ENCODE results near the gene C13orf46.

C13orf46 gene

DNA sequence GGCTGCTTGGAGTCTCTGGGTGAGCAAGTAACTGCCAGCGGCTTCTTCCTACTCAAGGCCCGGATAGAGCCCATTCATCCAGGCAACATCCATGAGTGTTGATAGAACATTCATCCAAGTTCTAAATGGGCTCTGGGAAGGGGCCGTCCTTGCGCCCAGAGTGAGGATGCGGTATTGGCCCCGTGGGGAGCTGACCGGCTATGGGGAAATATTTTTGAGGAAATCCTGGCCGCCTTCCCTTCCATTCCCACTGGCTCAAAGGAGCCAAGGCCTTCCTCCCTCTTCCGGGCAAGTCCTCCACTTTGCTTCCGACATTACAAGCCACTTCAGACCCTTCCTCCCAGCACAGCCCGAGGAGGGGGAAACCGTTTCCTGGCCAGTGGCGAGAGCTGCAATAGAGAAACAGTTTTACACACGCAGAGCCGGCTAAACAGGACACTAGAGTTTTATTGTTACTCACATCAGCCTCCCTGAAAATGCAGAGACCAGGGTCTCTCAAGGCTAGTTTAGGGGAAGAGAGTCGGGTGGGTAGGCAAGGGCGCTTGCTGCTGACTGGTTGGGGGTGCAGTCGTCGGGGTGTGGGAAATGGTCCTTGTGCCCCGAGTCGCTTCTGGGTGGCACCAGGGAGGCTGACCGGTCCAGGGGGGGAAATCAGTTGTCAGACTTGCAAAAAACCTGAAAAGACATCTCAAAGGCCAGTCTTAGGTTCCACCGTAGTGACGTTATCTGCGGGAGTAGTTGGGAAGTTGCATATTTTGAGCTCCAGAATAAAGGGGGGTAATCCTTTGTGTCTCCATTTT is 37.5 kb downstream of the C13orf46 start:
- DNase-seq = peak; percentile 21

DNA sequence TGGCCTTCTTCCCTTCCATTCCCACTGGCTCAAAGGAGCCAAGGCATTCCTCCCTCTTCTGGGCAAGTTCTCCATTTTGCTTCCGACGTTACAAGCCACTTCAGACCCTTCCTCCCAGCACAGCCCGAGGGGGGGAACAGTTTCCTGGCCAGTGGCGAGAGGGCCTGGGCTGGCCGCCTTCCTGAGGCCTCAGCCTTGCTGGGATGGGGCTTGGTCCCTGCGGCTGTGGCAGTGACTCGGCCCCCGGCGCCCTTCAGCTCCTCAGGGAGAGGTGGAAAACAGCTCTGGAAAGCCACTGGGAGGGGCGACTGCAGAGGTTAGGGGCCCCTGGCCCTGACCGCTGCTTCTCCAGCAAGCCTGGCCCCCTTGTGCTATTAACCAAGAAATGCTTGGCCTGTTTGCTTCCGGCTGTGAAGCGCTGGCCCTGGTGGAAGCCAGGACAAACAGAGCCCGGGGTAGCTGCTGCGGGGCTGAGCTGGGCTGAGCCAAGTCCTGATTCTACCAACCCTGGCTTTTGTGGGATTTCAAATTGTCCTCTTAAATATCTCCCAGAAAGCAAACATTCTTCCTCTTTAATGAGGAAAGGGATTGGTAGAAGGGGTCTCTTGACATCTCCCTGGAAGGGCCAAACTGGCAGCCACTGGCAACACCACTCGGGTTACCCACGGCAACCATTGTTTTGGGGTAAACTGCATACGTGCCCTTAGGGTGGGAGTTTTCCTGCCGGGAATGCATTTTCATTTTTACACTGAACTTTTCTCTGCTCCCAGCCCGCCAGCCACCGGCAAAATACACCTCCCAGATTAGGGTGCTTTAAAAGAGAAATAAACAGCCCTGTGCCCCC is 38.7 kb downstream of the C13orf46 start:
- peak; percentile 70 for DNase-seq

DNA sequence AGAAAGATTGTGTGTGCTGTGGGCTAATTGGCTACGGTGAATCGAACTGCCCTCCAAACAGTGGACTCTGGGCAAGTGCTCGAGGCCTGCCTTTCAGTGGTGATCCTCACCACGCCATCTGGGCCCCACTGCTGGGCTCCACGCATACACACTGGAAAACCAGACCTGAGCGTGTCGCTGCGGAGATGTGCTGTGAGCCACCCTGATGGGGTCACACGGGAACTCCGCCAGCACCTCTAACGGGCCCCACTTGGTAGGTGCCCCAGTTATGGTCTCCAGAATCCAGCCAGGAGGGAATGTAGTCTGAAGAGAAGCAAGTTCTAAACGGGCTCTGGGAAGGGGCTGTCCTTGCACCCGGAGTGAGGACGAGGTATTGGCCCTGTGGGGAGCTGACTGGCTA is 39.3 kb downstream of the C13orf46 start:
- no peak for DNase-seq

DNA sequence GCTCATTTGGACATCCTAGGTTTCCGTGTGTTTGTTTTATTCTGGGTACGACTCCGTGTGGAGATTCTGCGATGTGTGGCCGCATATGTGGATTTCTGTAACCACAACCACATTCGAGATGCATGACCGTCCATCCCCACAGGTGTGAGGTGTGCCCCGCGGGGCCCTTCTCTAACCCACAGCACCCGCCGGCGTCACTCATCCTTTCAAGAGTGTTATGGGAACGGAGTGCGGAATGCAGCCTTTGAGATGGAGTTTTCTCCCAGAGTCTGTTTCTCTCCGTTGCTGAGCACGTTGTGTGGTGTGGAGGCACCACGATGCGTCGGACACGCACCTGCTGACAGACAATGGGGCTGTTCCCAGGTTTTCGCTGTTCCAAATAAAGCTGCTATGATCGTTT is 40.0 kb downstream of the C13orf46 start:
- DNase-seq = peak; percentile 5

DNA sequence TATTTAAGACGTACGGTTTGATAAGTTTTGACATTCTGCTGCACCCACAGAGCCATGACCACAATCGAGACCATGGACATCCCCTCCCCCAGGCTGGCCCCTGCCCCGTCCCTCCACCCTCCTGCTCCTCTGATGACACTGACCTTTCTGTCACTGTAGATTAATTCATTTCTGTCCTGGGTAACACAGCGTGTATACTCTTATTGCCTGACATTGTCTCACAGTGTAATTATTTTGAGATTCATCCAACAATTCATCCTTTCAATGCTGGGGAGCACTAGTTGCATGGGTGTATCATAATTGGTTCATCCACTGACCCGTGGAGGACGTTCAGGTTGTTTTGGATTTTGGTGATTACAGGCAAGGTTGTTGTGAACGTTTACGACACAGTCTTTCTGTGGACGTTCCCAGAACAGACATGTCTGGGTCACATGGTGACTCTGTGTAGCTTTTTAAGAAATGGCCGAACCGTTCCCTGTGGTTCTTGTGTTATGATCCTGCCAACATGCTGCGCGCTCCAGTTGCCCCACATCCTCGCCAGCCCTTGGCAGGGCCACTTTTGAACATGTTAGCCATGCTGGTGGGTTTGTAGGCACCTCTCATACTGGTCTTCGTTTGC is 41.9 kb downstream of the C13orf46 start:
- peak; percentile 3 for DNase-seq

DNA sequence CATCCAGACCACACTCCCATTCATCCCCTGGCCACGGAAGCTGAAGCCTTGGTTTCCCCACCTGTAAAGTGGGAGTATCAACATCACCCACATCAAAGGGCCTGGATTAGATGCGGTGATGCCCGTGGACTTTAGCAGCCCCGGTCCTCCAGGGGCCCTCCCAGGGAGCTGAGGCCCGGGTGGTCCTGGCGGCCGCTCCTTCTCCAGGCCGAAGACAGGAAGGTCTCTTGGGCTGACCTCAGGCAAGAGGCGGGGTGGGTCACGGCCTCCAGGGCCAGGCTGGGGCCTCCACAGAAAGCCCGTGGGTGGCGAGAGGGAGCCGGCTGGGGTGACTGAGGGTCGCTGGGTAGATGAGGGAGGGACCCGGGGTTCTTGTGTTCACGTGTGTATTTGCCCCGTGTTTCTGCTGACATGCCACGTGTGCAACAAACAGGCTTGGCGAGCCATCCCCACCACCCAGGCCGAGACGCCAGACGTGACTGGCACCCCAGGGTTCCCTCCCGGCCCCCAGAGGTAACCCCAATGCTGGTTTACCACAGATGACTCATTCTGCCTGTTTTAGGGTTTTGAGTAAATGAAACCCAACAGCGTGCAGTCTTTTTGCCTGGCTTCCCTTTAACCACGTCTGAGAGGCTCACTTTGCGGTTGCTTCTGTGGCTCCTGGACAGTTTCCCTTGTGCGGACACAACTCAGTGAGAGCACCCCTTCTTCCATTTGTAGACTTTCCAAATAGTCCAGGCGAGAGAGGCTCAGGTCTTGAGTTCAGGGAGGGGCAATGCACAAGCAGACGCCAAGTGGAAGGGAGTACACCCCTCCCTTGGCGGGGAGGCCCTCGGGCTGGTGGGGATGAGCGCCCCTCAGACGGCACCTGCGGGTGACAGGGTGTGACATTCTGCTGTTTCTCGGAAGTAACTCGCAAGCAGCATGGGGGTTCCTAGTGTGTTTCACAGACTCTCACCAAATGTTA is 42.9 kb downstream of the C13orf46 start:
- peak; percentile 15 for DNase-seq

DNA sequence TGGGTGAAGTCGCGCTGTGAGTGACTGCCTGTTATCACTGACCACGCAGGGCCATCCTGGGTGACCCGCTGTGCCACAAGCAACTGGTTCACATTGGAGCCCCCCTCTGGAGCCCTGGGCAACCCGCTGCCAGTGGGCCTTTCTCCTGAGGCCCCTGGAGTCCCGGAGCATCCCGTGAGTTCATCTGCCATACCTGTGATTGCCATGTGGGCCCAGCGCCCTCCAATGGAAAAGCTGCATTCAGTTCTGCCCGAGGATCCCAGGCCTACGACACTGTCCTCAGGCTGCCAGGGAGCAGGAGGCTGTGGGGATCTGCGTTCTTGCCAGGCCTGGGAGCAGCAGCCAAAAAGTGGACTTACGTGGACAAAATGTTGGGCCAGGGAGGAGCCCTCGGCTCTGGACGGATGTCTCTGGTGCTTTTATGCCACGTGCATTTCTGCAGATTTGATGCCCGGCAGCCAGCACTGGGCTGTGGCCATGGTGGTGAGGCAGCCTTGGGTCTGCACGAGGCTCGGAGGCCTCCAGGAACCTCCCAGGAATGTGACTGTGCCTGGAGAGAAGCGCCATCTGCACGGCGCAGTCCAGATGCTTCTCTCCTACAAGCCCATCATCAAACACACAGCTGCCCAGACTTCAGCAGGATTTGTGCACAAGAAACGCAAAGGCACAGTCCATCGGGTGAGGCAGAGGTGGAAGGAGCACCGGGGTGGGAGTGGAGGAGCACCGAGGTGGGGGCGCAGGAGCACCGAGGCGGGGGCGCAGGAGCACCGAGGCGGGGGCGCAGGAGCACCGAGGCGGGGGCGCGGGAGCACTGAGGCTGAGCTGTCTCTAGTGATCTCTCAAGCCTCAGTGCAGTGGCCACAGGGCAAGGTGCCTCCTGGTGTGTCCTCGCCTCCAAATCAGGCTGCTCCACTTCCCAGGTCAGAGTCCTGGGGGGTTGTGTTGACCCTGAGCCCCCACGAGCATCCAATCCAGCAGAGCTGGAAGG is 44.0 kb downstream of the C13orf46 start:
- peak; percentile 25 for DNase-seq

DNA sequence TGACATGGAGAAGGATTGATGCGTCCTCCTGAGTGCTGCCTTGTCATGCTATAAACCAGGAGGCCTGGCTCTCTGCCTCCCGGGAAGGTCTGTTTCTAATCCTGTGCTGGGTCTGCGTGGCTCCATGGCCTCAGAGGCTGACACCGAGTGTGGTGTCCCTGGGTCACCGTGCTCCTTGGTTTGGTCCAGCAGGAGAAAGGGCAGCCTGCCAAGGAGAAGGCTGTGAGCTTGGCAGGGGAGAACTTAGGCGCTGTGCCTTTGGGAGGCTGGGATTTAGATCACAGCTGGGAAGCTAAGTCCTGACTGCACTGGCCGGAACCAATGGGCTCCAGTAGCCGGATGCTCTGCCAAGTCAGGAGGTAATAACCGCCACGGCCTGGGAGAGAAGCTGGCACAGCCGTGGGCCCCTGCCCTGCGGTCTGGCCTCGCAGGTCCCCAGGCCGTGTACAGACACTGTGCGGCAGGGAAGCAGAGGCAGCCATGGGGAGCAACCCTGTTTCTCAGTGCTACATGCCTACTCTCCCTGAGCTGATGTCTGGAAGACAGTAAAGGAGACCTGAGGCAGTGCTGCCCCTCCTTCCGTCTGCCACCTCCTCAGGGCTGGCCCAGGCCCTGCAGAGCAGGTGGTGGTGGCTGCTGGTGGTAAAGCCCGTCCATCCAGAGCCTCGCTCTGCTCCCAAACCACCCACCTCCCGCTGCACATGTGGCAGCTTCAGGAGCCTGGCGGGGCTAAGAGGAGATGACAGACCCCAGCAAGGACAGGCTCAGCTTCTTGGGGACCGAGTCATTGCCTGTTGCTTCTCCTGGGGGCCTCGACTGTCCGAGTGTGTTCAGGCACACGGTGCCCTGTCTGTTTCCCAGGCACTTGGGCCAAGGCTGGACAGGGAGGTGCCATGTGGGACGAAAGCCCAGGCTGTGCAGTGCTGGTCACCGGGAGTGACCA is 44.9 kb downstream of the C13orf46 start:
- peak; percentile 84 for DNase-seq

DNA sequence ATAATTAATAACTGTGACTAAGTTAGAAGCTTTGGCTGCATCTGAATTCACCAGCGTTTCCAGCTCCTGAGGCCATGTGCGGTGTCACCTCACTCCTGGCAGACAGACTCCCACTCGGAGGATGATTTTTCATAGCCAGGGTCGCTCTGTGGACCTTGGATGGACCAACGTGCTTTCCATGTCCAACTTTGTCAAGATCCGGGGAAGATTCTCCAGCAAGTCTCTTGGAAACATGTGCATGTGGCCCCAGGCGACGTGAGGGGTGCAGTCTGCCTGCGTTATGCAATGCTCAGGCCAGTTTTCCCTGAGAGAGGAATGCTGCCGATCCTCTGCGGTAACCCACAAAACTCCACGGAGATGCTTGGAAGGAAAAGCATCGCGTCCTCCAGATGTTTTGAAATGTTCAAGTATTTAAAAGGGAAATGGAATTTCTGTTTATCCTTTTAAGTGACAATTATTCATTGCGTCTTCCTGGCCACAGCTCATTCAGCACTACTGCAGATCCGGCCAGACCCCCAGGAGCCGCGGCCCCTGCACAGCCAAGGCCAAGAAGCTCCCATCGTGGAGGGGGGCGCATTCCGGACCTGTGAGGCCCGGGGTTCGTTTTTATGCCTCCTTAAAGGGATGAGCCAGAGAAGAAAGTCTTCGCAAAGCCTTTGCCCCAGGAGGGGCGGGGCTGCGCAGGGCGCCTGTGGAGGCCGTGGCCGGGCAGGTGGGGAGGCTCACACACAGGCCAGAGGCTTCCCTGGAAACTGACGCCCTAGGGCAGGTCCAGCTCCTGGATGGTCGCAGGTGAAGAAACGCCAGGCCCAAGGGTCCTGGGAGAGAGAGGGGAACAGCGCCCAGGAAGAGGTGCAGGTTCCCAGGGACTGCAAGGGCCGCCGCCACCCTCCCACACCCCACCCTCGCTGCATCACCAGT is 46.0 kb downstream of the C13orf46 start:
- peak; percentile 82 for DNase-seq

DNA sequence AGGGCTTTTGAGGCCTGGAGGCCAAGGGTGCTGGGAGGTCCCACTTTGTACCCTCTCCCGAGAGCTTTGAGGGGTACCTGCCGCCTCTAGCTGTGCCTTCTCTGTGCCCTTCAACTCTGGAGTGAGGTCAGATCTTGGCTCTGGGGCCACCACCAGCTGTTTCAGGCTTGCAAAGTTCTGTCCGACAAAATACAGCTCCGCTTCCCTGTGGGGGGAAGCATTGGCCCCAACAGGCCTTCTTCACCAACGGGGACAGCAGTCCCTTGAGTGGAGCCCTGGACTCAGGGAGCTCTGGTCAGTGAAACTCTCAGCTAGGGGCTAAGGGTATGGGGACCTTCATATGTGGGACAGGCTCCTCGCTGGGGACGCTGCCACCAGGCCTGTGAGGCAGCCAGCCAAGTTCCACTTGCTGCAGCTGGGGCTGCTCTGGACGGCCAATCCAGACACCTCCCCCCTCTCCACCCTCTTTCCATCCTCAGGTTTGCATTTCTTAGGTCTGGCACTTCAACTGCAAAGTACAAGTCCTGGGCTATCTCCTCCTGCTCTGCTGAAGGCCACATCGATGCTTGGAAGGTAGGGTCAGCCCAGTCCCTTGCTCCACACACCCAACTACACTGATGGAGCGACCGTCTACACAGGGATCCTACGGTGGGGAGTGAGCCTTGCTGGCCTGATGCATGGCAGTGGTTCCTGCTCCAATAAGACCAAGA is 46.8 kb downstream of the C13orf46 start:
- peak; percentile 55 for DNase-seq

DNA sequence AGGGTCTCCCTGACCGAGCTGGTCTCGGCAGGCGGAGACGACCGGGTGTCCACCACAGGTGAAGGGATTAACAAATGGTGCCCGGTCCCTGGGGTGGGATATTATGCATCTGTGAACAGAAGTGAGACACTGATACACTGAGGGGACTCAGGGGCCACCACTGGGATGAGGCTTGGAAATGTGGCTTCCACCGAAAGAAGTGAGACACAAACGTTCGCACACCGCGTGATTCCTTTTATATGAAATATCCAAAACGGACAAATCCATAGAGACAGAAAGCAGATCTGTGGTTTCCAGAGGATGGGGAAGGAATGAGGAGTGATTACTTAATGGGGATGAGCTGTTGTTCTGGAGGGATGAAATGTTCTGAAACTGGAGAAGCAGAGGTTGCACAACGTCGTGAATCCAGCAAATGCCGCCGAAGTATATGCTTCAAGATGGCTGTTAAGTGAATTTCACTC is 47.5 kb downstream of the C13orf46 start:
- peak; percentile 10 for DNase-seq

DNA sequence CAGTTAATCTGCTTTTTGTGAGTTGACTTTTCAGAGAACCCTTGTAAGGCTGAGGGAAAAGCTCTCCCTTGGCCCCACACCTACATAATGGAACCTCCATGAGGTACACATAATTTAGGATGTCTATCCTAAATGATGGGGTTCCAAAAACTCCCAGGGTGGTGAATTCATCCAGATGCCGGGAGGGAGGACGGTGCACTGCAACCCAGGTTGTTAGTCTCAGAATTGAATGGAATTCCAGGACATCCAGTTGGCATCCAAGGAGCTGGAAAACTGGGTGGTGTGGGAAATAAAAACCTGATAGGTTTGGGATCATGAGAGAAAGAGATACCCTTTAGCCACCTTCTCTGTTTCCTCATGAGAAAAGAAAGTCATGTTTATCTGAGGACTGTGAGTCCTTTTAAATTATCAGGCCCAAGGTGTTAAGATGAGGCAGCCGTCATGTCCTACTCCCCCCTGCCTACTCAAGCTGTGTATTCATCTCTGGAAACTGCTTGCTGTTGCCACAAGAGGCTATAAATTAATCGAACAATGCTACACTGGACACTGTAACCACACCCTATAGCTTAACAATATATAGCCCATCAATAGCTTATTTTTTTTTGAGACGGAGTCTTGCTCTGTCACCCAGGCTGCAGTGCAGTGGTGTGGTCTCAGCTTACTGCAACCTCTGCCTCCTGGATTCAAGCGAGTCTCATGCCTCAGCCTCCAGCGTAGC is 49.5 kb downstream of the C13orf46 start:
- no peak for DNase-seq

DNA sequence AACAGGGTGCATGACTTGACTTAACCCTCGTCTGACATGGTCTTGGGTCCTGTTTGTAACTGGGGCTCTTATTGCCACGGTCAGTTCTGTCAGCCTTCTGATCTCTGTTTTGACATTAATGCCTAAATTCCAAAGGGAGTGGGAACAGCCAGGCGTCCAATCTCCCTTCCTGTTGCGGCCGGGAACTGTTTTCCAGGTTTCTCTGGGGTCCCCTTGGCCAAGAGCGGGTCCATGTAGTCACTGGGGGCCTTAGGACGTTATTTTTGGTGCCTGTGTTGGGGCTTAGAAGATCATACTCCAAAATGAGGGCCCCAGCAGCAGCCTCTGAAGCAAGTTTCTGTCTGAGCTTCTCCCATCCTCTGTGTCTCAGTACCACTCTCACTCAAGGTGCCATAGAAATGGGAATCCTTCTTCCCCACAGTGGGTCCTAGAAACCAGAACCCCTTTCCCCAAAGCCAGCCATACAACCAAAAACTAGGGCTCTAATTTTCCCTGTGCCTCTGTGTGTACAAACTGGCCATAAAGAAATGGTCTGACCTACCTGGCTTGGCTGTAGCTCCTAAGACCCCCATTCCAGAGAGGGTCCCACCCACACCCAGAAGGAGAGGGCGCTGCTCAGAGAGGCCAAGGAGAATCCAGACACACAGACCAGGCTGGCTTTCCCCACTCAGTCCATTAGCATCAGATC is 50.4 kb downstream of the C13orf46 start:
- peak; percentile 10 for DNase-seq

DNA sequence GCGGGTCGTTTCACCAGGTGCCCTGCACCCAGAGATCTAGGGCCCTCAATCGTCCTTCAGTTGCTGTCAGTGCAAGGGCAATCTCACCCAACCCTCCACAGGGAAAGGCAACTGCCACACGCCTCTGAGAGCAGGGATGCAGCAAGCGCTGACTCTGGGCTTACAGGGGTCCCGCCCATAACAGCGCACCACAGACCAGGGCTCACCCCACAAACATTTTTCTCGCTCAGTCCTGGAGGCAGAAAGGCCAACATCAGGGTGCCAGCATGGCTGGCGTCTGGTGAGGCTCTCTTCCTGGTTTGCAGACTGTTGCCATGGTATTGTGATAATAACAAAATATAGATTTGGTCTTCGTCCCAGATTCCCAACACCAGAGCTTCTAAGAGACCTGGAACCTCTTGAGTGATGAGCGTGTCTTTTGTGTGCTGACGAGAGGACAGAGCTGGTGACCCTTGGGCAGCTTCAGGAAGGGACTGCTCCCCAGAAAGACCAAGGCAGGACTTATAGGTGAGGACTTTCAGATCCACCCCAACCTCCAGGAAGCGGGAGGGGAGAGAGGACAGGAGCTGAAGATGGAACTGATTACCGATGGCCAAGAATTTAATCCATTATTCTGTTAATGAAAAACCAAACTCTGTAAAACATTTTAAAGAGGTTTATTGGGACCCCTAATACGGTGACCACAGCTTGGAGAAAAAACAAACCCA is 51.3 kb downstream of the C13orf46 start:
- DNase-seq = peak; percentile 9

DNA sequence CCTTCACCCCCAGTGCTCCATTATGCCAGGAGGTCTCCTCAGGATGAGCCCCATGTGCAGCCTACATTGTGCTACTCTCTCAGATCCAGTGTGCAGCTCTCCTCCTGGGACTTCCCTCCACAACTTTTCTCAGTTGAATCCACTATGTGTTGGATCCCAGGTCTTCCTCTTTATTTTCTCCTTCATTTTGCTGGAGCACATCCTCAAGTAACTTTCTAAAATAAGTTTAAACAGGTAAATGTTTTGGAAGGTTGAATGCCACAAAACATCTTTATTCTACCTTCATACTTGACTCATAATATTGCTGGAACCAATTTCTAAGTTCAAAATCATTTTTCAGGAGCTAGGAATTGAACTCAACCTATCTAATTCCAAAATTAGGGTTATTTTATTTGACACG is 52.1 kb downstream of the C13orf46 start:
- DNase-seq = no peak
